ENCODE results near the gene KCNK6. TPM values are rescaled to one million over a fixed set of nuclear protein-coding genes. Genes with fewer than 3 reads are reported as not detected.
A peak's percentile ranks its signal among the peaks of the same experiment; 100 is the strongest.

Gene KCNK6
- total RNA-seq, 2 donors from 2014 or later, result 8.6 to 13.8 TPM

GRCh38 chr19:38374332-38375097 lies 54.9 kb downstream of the KCNK6 start, which contains the start of gene PSMD8:
Gene PSMD8, plus strand, starts transcription at chr19:38374571. Its CDS starts 31 bp downstream, at chr19:38374602.
- peak; percentile 99 for ATAC-seq
- Histone ChIP-seq H3K9me3 (no peaks in the 10 kb centered on the region), H3K27ac (peak within 1 kb of the TSS; percentile 73 to 93 (median 80)), H3K4me3 (peak within 1 kb of the TSS; percentile 55 to 75), H3K4me1 (peaks cover 24% of the 10 kb centered on the region), H3K36me3 (replicated peaks in 1 of 2; ENCODE audit: insufficient read depth in 1 of 2, low read depth in 2 of 2) (peaks cover 0 to 7% of the 10 kb centered on the region in 2 donors), H3K27me3 (no peaks in the 10 kb centered on the region)
- TF ChIP-seq POLR2A (IDR thresholded peaks at IDR 0.05), result peak; percentile 88 to 95 (median 95)
- TF ChIP-seq CTCF (IDR thresholded peaks at IDR 0.05), result peak in 4 of 7 experiments; percentile 9 to 36 (median 26)
- peak; percentile 99 to 100 (median 100) for DNase-seq
- intact Hi-C loops (cut with DNase I), result loop anchor here (5.0 kb wide), 1 partner anchor 37 kb away; the partner anchor contains the start of gene CATSPERG
- 0 to 1% methylated on average over 24 to 61 of the region's 65 CpGs for WGBS, 2 donors

- intact Hi-C loops (cut with DNase I), result no loop called here
- 1 to 2% methylated on average over 18 of the region's 18 CpGs for WGBS, 2 donors
- TF ChIP-seq CTCF (IDR thresholded peaks at IDR 0.05) (no peak), POLR2A (IDR thresholded peaks at IDR 0.05) (no peak)
- H3K27me3 ChIP-seq, result no peaks in the 10 kb centered on the region
- peaks cover 0 to 8% of the 10 kb centered on the region in 2 donors for H3K36me3 ChIP-seq (replicated peaks in 1 of 2; ENCODE audit: insufficient read depth in 1 of 2, low read depth in 2 of 2)
- DNase-seq (no peak), ATAC-seq (no peak)
- no peaks in the 10 kb centered on the region for H3K9me3 ChIP-seq
- H3K4me3 ChIP-seq, result peak overlapping the region; percentile 55 to 75
- H3K27ac ChIP-seq, result peak overlapping the region; percentile 51 to 93 (median 79)
- peaks cover 24% of the 10 kb centered on the region for H3K4me1 ChIP-seq
Measured at GRCh38 chr19:38375098-38375493, 55.5 kb downstream of the KCNK6 start.

GRCh38 chr19:38375748-38376147 lies 56.1 kb downstream of the KCNK6 start:
- no peak for ATAC-seq
- Histone ChIP-seq H3K27ac (no peak overlapping the region), H3K4me1 (peaks cover 24% of the 10 kb centered on the region), H3K9me3 (no peaks in the 10 kb centered on the region), H3K36me3 (replicated peaks in 1 of 2; ENCODE audit: insufficient read depth in 1 of 2, low read depth in 2 of 2) (peaks cover 0 to 12% of the 10 kb centered on the region in 2 donors), H3K4me3 (peak overlapping the region in 1 of 2 donors; percentile 75), H3K27me3 (no peaks in the 10 kb centered on the region)
- TF ChIP-seq POLR2A (IDR thresholded peaks at IDR 0.05) (no peak), CTCF (IDR thresholded peaks at IDR 0.05) (no peak)
- intact Hi-C loops (cut with DNase I), result no loop called here
- 57 to 85% methylated on average over 5 of the region's 5 CpGs for WGBS, 2 donors
- no peak for DNase-seq

GRCh38 chr19:38376576-38376975 lies 56.9 kb downstream of the KCNK6 start:
- no peak overlapping the region for H3K4me3 ChIP-seq
- intact Hi-C loops (cut with DNase I), result no loop called here

More at GRCh38 chr19:38376576-38376975, 56.9 kb downstream of the KCNK6 start:
- Histone ChIP-seq H3K27me3 (no peaks in the 10 kb centered on the region), H3K4me1 (peaks cover 24% of the 10 kb centered on the region), H3K36me3 (replicated peaks in 1 of 2; ENCODE audit: insufficient read depth in 1 of 2, low read depth in 2 of 2) (peaks cover 2 to 20% of the 10 kb centered on the region in 2 donors), H3K9me3 (no peaks in the 10 kb centered on the region), H3K27ac (no peak overlapping the region)
- no peak for TF ChIP-seq POLR2A (IDR thresholded peaks at IDR 0.05)
- no peak for TF ChIP-seq CTCF (IDR thresholded peaks at IDR 0.05)
- ATAC-seq, result no peak
- WGBS, 2 donors, result 90% methylated on average over 3 of the region's 3 CpGs
- no peak for DNase-seq

Measured in body of pancreas (tissue), 4 donors.